Hematopoietic multipotent progenitor cell treated with erythropoietin and hydrocortisone succinate and interleukin-3 and kit ligand, for 15 days (in vitro differentiated cells): ENCODE results near the gene ASIP.
"Not testable (repeated sequence)": the region's sequence is repeated elsewhere in the genome, so short reads cannot be mapped to it uniquely, and the experiment has no call there.

Experiments used
- DNase-seq: peaks from one replicate; pipeline ENCODE4 v3.0.0-alpha.2; 2015; ENCODE audit warnings: low spot score

ASIP gene

DNA sequence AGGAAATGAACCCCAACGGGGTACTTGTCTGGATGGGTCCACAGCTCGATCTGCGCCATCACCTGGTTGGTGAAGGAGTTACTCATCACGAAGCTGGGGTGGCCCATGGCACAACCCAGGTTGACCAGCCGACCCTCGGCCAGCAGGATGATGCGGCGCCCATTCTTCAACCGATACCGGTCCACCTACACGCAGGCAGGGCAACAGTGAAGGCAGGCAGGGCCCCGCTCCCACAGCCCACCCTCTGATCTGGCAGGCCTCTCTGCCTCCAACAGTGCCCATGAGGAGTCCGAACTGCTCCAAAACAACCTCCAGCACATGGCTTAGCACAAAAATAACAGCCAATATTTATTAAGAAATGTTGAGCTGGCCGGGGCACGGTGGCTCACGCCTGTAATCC lies 44.2 kb downstream of the ASIP start:
- DNase-seq: no peak

DNA sequence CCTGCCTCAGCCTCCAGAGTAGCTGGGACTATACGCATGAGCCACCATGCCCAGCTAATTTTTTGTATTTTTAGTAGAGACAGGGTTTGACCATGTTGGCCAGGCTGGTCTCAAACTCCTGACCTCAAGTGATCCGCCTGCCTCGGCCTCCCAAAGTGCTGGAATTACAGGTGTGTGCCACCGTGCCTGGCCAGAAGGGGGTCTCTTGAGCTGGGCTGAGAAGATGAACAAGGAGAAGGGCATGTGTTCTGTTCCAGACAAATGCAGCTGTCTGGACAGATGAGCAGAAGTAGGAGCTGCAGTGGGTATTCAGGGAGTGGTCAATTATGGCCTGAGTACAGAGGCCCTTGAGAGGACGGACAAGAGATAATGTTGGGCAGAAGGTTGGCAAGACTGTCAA lies 46.3 kb downstream of the ASIP start:
- DNase-seq: not testable (repeated sequence)

DNA sequence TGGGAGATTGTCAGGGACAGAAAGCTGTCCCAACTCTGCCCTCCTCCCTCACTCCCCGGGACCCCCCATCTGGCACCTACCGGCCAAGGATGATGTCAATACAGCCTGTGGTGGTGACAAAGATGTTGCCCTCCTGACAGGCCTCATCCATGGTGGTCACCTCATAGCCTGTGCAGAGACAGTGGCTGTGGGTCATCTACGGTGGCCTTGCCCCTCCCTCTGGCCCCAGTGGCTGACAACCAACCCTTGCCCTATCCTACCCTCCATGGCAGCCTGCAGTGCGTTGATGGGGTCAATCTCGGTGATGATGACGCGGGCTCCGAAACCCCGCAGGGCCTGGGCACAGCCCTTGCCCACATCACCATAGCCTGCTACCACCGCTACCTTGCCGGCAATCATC lies 49.2 kb downstream of the ASIP start:
- DNase-seq: no peak

DNA sequence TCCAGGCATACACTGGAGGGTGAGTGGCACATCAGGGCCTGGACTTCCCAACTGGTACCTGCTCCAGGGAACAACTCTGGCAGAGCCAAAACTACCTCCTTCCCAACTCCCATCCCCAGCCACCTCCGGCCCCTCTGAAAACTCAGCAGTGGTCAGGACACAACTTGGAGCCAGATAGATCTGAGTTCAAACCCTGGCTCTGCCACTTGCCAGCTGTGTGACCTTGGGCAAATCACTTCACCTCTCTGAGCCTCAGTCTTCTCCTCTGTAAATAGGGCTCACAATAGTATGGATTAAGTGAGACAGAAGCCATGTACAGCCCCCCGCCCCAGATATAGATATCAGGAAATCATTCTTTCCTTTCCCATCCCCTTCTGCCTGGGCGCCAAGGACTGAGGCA lies 51.3 kb downstream of the ASIP start:
- no peak for DNase-seq

DNA sequence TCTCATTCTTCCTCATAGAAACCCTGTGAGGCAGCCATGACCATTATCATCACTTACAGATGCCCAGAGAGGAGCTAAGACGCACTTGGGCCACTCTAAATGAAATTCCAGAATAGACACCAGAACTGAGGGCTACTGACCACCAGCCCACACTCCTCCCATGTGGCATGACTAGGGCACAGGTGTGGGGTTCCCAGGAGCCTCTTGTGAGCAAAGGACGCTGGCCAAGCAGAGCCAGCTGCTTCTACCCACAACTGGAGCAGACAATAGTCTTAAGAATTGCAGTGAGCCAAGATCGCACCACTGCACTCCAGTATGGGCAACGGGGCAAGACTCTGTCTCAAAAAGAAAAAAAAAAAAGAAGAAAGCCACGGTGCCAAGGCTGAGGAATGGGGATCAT lies 51.9 kb downstream of the ASIP start:
- no peak for DNase-seq

DNA sequence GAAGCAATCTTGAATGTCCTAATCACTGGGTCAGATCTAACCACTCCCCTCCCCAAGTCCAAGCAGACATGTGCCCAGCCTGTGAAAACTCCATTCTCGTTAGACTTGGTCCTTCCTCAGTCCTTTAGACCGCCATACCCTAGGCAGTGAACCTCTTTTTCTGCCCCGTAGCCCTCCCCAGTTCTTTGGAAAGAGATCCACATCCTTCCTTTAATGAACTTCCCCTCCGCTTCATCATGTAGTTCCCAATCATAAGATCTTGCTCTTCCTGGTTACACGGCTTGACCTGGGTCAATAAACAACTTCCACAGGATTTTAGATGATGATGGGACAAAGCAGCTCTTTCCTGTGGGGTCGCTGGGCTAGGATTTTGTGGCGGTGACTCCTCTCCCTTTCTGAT lies 52.4 kb downstream of the ASIP start:
- DNase-seq: no peak

- no peak for DNase-seq
Measured at GRCh38 chr20:34294563-34294962, 53.3 kb downstream of the ASIP start.

DNA sequence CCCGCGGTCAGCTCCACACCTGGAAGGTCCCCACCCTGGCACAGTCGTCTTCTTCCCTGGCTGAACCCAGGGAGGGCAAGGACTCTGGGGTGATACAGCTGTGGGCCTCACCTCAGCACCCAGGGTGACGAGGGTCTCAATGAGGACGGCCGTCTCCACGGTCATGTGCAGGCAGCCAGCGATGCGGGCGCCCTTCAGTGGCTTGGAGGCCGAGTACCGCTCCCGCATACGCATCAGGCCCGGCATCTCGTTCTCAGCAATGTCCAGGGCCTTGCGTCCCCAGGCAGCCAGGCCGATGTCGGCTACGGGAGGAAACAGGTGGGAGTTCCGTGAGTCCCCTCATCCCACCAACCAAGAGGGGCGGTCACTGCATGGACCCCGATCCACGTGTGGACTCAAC lies 54.1 kb downstream of the ASIP start:
- no peak for DNase-seq

DNA sequence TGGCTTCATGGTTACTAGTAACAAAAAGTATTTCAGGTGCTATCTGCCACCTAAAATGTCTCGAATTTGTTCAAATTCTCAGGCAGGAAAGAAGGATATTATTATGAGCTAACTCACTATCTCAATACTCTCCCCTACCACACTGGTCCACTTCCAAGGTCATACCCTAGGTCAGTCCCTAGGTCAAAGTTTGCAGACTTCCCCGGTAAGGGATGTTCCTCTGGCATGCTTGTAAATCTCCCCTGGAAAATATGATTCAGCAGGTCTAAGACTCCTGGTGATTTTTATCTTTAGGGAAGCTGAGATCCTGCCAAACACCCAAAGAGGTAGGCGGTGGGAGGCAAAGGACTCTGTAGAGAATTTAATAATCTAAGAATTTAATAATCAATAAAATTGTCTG lies 55.2 kb downstream of the ASIP start:
- DNase-seq: no peak

GRCh38 chr20:34298294-34298784 lies 57.1 kb downstream of the ASIP start:
- not testable (repeated sequence) for DNase-seq

GRCh38 chr20:34299556-34300255 lies 58.5 kb downstream of the ASIP start:
- no peak for DNase-seq

- no peak for DNase-seq
Measured at GRCh38 chr20:34300256-34300806, 59.1 kb downstream of the ASIP start.

DNA sequence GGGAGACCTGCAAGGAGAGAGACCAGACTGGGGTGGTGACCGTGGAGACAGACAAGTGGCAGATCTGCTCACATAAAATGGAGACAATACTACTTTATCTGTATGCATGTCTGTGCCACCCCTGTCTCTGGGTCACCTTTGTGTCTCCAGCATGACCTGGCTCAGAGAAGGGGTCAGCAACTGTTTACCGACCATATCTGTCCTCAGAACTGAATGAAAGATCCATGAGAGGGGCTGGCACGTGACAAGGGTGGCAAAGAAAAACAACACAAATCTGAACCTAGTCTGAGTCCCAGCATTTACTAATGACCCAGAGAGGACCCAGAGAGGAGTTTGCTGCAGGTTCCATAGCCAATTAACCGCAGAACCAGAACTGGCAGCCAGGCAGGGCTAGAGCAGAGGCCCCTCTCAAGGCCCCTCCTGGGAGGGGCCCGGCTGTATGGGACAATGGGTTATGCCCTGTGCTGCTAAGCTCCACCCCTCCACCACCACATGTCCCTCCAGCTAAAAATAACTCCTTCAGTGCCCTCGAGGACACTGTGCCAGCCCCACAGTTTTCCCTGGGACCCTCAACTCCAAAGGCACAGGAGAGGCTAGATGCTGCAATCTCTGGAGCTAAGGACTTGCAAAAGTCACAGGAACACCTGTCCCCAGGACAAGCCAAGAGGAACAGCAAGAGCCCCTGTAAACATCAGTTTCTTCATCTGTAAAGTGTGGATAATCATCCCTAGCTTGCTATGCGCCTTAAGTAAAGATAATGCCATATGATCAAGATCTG lies 59.8 kb downstream of the ASIP start:
- no peak for DNase-seq

- DNase-seq: no peak
Measured at GRCh38 chr20:34301587-34302311, 60.5 kb downstream of the ASIP start.

DNA sequence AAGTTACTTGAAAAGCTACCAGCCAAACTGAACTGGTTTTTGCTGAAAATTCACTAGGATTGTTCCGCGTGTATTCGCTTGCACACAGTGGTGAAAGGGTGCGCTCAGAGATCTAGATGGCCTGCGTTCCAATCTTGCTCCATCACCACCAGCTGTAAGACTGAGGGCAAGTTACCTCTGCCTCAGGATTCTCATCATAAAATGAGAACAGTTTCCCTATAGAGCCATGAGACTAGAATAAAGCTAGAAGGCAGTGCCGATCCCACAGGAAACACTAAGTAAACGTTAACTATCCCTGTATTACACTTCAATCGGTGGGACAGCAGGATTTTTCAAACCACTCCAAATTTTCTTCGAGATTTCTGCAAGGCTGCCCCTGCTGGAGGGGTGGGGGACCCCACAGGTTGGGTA lies 61.1 kb downstream of the ASIP start:
- DNase-seq: no peak

DNA sequence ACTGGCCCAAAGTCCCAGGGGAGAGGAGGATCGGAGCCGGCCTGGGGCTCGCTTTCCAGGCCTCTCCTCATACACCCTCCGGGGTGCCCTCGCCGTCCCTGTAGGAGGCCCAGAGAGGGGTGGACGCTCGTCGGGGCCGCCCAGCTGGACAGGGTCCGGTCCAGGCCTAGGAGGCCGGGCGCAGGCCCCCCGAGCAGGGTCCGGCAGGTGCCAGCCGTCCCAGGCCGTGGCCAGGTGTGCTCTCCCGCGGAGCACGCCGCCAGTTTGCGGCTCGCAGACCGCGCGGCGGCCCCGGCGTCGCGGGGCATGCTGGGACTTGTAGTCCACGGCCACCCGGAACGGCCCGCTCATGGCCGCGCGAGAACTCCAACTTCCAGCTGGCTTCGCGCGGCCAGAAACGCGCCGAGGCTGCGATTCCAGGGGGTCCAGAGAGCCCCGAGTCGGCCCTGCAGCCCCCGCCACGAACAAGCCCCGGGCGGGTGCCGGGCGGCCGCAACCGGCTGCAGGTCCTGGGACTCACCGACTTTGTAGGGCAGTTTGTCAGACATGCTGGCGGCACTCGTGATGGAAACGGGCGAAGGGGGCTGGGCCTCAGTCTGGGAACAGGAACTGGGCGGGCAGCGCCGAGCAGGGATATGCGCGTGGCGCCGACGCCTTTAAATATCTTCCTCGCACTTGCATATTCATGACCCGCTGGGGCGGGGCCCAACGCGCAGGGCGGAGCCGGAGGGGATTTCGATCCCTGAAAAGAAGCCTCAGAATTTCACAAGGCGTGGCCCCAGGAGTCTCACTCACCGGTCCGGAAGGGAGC lies 61.7 kb downstream of the ASIP start, which contains the start of gene AHCY:
TSS of gene AHCY (minus strand) at position 633 of the 811 bp plus-strand sequence. CDS start at position 548, 85 bp downstream.
- DNase-seq: peak; percentile 91

GRCh38 chr20:34305333-34306230 lies 64.4 kb downstream of the ASIP start:
- no peak for DNase-seq

- no peak for DNase-seq
Measured at GRCh38 chr20:34309691-34310090, 68.5 kb downstream of the ASIP start.

GRCh38 chr20:34310481-34311117 lies 69.4 kb downstream of the ASIP start:
- DNase-seq: no peak
